ENCODE results near the gene WDR72. TPM values are rescaled to one million over a fixed set of nuclear protein-coding genes. Genes with fewer than 3 reads are reported as not detected.

The WDR72 gene
- polyA plus RNA-seq, 1 donor from 2014 or later, result 0.05 TPM

DNA sequence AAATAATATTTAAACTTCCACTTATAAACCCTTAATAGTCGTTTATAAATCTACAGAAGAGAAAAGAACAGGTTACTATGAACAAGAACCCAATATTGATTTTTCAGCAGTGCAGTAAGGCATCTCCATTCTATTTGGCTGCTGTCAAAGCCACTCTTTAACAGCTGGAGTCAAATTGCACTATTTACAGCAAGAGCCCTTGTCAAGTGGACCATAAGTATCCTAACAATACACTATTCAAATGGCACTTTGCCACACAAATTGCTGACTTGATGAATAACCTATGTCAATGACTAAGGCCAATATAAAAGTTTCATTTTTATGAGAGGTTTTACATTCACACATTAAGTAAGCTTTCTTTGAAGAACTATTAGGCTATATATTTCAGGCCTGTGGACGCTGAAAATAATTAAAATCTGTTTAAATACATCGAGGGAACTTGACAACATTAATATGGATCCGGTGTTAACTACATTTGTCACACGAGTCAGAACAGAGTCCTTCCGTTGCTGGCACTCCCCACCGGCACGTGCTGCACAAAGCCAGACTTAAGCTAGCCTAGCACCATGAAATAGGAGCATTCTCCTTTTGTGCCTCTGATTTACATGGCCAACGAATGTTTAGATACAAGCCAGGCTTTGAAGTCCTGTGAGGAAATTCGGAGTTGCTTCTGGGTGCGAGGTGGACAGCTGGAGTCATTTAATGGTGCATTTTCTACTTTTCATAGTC is 100.5 kb downstream of the WDR72 start:
- no peaks in the 10 kb centered on the region for H3K9me3 ChIP-seq (ENCODE audit: low read length)
- H3K9ac ChIP-seq (ENCODE audit: low read length), result no peak overlapping the region
- H3K4me3 ChIP-seq (ENCODE audit: low read length), result peak overlapping the region; percentile 33
- no peaks in the 10 kb centered on the region for H4K20me1 ChIP-seq (ENCODE audit: insufficient read depth)
- no peaks in the 10 kb centered on the region for H3K9me2 ChIP-seq (ENCODE audit: insufficient read depth, low read length)
- no peaks in the 10 kb centered on the region for H3K79me2 ChIP-seq (replicated peaks; ENCODE audit: insufficient read depth, low read length)
- no peak overlapping the region for H2AFZ ChIP-seq (ENCODE audit: low read depth, low read length)
- no peaks in the 10 kb centered on the region for H3K27me3 ChIP-seq (ENCODE audit: insufficient read depth, low read depth, low read length)
- no peaks in the 10 kb centered on the region for H3K36me3 ChIP-seq (ENCODE audit: insufficient read depth, low read length)
- no peak for TF ChIP-seq MXI1 (conservative IDR thresholded peaks at IDR 0.05; ENCODE audit: poor library complexity, severe bottlenecking)
- peak; percentile 90 for TF ChIP-seq POLR2AphosphoS5 (IDR thresholded peaks at IDR 0.05)
- TF ChIP-seq SMC3 (conservative IDR thresholded peaks at IDR 0.05; ENCODE audit: poor library complexity), result no peak
- TF ChIP-seq, protein P1, sequence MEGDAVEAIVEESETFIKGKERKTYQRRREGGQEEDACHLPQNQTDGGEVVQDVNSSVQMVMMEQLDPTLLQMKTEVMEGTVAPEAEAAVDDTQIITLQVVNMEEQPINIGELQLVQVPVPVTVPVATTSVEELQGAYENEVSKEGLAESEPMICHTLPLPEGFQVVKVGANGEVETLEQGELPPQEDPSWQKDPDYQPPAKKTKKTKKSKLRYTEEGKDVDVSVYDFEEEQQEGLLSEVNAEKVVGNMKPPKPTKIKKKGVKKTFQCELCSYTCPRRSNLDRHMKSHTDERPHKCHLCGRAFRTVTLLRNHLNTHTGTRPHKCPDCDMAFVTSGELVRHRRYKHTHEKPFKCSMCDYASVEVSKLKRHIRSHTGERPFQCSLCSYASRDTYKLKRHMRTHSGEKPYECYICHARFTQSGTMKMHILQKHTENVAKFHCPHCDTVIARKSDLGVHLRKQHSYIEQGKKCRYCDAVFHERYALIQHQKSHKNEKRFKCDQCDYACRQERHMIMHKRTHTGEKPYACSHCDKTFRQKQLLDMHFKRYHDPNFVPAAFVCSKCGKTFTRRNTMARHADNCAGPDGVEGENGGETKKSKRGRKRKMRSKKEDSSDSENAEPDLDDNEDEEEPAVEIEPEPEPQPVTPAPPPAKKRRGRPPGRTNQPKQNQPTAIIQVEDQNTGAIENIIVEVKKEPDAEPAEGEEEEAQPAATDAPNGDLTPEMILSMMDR (IDR thresholded peaks at IDR 0.05; ENCODE audit: poor library complexity, severe bottlenecking), result no peak
- peak; percentile 65 for TF ChIP-seq EP300 (conservative IDR thresholded peaks at IDR 0.05; ENCODE audit: poor library complexity, severe bottlenecking)
- TF ChIP-seq TAF1 (IDR thresholded peaks at IDR 0.05; ENCODE audit: low read depth), result no peak
- TF ChIP-seq RAD21 (conservative IDR thresholded peaks at IDR 0.05), result no peak
- TF ChIP-seq, protein P2, sequence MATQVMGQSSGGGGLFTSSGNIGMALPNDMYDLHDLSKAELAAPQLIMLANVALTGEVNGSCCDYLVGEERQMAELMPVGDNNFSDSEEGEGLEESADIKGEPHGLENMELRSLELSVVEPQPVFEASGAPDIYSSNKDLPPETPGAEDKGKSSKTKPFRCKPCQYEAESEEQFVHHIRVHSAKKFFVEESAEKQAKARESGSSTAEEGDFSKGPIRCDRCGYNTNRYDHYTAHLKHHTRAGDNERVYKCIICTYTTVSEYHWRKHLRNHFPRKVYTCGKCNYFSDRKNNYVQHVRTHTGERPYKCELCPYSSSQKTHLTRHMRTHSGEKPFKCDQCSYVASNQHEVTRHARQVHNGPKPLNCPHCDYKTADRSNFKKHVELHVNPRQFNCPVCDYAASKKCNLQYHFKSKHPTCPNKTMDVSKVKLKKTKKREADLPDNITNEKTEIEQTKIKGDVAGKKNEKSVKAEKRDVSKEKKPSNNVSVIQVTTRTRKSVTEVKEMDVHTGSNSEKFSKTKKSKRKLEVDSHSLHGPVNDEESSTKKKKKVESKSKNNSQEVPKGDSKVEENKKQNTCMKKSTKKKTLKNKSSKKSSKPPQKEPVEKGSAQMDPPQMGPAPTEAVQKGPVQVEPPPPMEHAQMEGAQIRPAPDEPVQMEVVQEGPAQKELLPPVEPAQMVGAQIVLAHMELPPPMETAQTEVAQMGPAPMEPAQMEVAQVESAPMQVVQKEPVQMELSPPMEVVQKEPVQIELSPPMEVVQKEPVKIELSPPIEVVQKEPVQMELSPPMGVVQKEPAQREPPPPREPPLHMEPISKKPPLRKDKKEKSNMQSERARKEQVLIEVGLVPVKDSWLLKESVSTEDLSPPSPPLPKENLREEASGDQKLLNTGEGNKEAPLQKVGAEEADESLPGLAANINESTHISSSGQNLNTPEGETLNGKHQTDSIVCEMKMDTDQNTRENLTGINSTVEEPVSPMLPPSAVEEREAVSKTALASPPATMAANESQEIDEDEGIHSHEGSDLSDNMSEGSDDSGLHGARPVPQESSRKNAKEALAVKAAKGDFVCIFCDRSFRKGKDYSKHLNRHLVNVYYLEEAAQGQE (IDR thresholded peaks at IDR 0.05; ENCODE audit: borderline replicate concordance), result peak; percentile 32
- no peak for TF ChIP-seq EZH2 (IDR thresholded peaks at IDR 0.05; ENCODE audit: borderline replicate concordance, insufficient read depth, low read length, poor library complexity, severe bottlenecking)
- peak overlapping the region; percentile 63 for H3K27ac ChIP-seq (ENCODE audit: low read length)
- H3K4me2 ChIP-seq (ENCODE audit: low read length), result peak overlapping the region; percentile 59
- no peaks in the 10 kb centered on the region for H3F3A ChIP-seq (ENCODE audit: insufficient read depth, low read length, poor library complexity, severe bottlenecking)

DNA sequence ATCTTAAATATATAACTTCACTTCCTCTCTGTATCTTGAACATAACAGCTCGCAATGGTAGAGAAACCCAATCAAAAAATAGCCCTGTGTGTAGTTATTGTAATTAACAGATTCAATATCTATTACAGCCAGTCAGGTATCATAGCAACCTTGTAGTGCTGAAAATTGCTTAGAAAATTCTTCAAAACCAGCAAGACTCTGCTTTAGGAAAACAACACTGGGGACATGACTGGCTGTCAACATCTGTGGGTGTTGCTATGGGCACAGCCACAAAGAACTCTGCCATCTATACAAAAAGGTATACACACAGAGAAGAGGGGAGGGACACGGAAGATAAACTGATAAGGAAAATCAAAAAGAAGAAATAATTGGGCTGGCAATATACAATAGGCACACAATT is 101.2 kb downstream of the WDR72 start:
- H3K4me2 ChIP-seq (ENCODE audit: low read length), result peak overlapping the region; percentile 59
- peak; percentile 67 for TF ChIP-seq POLR2AphosphoS5 (IDR thresholded peaks at IDR 0.05)
- TF ChIP-seq, protein P1 (IDR thresholded peaks at IDR 0.05; ENCODE audit: poor library complexity, severe bottlenecking), result no peak
- TF ChIP-seq, protein P2 (IDR thresholded peaks at IDR 0.05; ENCODE audit: borderline replicate concordance), result no peak
- TF ChIP-seq SMC3 (conservative IDR thresholded peaks at IDR 0.05; ENCODE audit: poor library complexity), result peak; percentile 7
- peak; percentile 47 for TF ChIP-seq EP300 (conservative IDR thresholded peaks at IDR 0.05; ENCODE audit: poor library complexity, severe bottlenecking)
- no peak for TF ChIP-seq EZH2 (IDR thresholded peaks at IDR 0.05; ENCODE audit: borderline replicate concordance, insufficient read depth, low read length, poor library complexity, severe bottlenecking)
- peak overlapping the region; percentile 33 for H3K4me3 ChIP-seq (ENCODE audit: low read length)
- no peaks in the 10 kb centered on the region for H3F3A ChIP-seq (ENCODE audit: insufficient read depth, low read length, poor library complexity, severe bottlenecking)
- no peaks in the 10 kb centered on the region for H3K9me3 ChIP-seq (ENCODE audit: low read length)
- H3K9ac ChIP-seq (ENCODE audit: low read length), result no peak overlapping the region
- H3K79me2 ChIP-seq (replicated peaks; ENCODE audit: insufficient read depth, low read length), result no peaks in the 10 kb centered on the region
- no peaks in the 10 kb centered on the region for H3K9me2 ChIP-seq (ENCODE audit: insufficient read depth, low read length)
- no peaks in the 10 kb centered on the region for H4K20me1 ChIP-seq (ENCODE audit: insufficient read depth)
- no peaks in the 10 kb centered on the region for H3K36me3 ChIP-seq (ENCODE audit: insufficient read depth, low read length)
- peak overlapping the region; percentile 63 for H3K27ac ChIP-seq (ENCODE audit: low read length)
- H2AFZ ChIP-seq (ENCODE audit: low read depth, low read length), result no peak overlapping the region
- H3K27me3 ChIP-seq (ENCODE audit: insufficient read depth, low read depth, low read length), result no peaks in the 10 kb centered on the region

All from neural cell (in vitro differentiated cells).